ENCODE measurements around the gene RPS2. TPM values are rescaled to one million over a fixed set of nuclear protein-coding genes. Genes with fewer than 3 reads are reported as not detected.

The RPS2 gene
- total RNA-seq, 2 donors from 2014 or later, result 5,556 to 5,984 TPM

GRCh38 chr16:1983544-1984346 lies 19.1 kb upstream of the RPS2 start, which contains the start of gene GFER:
GFER (plus strand) TSS chr16:1984193; CDS start chr16:1984219, 26 bp downstream.
- H3K4me1 Mint-ChIP-seq (ENCODE audit: low read depth), result peaks cover 32% of the 10 kb centered on the region
- H3K27ac Mint-ChIP-seq, result no peak within 1 kb of the TSS
- ATAC-seq (replicated peaks in 1 of 2) (peak; percentile 85 to 91), DNase-seq (peak; percentile 86 to 88)
- H3K27me3 Mint-ChIP-seq (ENCODE audit: low read depth), result peaks cover 33% of the 10 kb centered on the region
- H3K36me3 Mint-ChIP-seq (ENCODE audit: insufficient read depth in 2 of 2), result peaks cover 0 to 4% of the 10 kb centered on the region in 2 donors
- H3K4me3 Mint-ChIP-seq, result peak within 1 kb of the TSS; percentile 85 to 89
- H3K9me3 Mint-ChIP-seq, result no peaks in the 10 kb centered on the region

- Mint-ChIP-seq H3K27me3 (ENCODE audit: low read depth) (peaks cover 28% of the 10 kb centered on the region), H3K27ac (no peak overlapping the region), H3K9me3 (no peaks in the 10 kb centered on the region), H3K36me3 (ENCODE audit: insufficient read depth in 2 of 2) (peaks cover 0 to 4% of the 10 kb centered on the region in 2 donors), H3K4me1 (ENCODE audit: low read depth) (peaks cover 32% of the 10 kb centered on the region), H3K4me3 (peak overlapping the region; percentile 85 to 89)
- no peak for DNase-seq
- no peak for ATAC-seq (replicated peaks in 1 of 2)
Measured at GRCh38 chr16:1982991-1983543, 18.4 kb upstream of the RPS2 start.

- no peak overlapping the region for H3K4me3 Mint-ChIP-seq
- no peaks in the 10 kb centered on the region for H3K9me3 Mint-ChIP-seq
- ATAC-seq (replicated peaks in 1 of 2), result no peak
- H3K4me1 Mint-ChIP-seq (ENCODE audit: low read depth), result peaks cover 32% of the 10 kb centered on the region
- no peak for DNase-seq
- no peak overlapping the region for H3K27ac Mint-ChIP-seq
- peaks cover 2 to 4% of the 10 kb centered on the region in 2 donors for H3K36me3 Mint-ChIP-seq (ENCODE audit: insufficient read depth in 2 of 2)
- H3K27me3 Mint-ChIP-seq (ENCODE audit: low read depth), result peaks cover 28% of the 10 kb centered on the region
Measured at GRCh38 chr16:1982013-1982433, 17.4 kb upstream of the RPS2 start.

GRCh38 chr16:1981398-1981836 lies 16.8 kb upstream of the RPS2 start, which contains the start of gene NOXO1:
NOXO1 (minus strand) TSS chr16:1981469; CDS start chr16:1981179, 290 bp downstream.
- Mint-ChIP-seq H3K36me3 (ENCODE audit: insufficient read depth in 2 of 2) (peaks cover 2% of the 10 kb centered on the region in 2 donors), H3K27me3 (ENCODE audit: low read depth) (peaks cover 28% of the 10 kb centered on the region), H3K27ac (no peak within 1 kb of the TSS), H3K9me3 (no peaks in the 10 kb centered on the region), H3K4me1 (ENCODE audit: low read depth) (peaks cover 32% of the 10 kb centered on the region), H3K4me3 (peak within 1 kb of the TSS in 1 of 2 donors; percentile 89)
- ATAC-seq (replicated peaks in 1 of 2) (peak in 1 of 2 donors; percentile 11), DNase-seq (no peak)

- peaks cover 0 to 2% of the 10 kb centered on the region in 2 donors for H3K36me3 Mint-ChIP-seq (ENCODE audit: insufficient read depth in 2 of 2)
- H3K4me3 Mint-ChIP-seq, result no peak overlapping the region
- DNase-seq, result no peak
- H3K9me3 Mint-ChIP-seq, result no peaks in the 10 kb centered on the region
- H3K4me1 Mint-ChIP-seq (ENCODE audit: low read depth), result peaks cover 32% of the 10 kb centered on the region
- H3K27ac Mint-ChIP-seq, result no peak overlapping the region
- H3K27me3 Mint-ChIP-seq (ENCODE audit: low read depth), result peaks cover 28% of the 10 kb centered on the region
- ATAC-seq (replicated peaks in 1 of 2), result no peak
Measured at GRCh38 chr16:1980770-1981087, 16.1 kb upstream of the RPS2 start.

- Mint-ChIP-seq H3K9me3 (no peaks in the 10 kb centered on the region), H3K4me1 (ENCODE audit: low read depth) (peaks cover 30% of the 10 kb centered on the region), H3K36me3 (ENCODE audit: insufficient read depth in 2 of 2) (peaks cover 0 to 2% of the 10 kb centered on the region in 2 donors), H3K27ac (no peak overlapping the region), H3K4me3 (no peak overlapping the region), H3K27me3 (ENCODE audit: low read depth) (peaks cover 28% of the 10 kb centered on the region)
- ATAC-seq (replicated peaks in 1 of 2) (no peak), DNase-seq (no peak)
Measured at GRCh38 chr16:1980030-1980769, 15.6 kb upstream of the RPS2 start.

GRCh38 chr16:1979271-1980029 lies 14.8 kb upstream of the RPS2 start:
- ATAC-seq (replicated peaks in 1 of 2), result no peak
- DNase-seq, result peak in 1 of 2 donors; percentile 31
- Mint-ChIP-seq H3K27me3 (ENCODE audit: low read depth) (peaks cover 28% of the 10 kb centered on the region), H3K36me3 (ENCODE audit: insufficient read depth in 2 of 2) (peaks cover 0 to 2% of the 10 kb centered on the region in 2 donors), H3K27ac (no peak overlapping the region), H3K9me3 (no peaks in the 10 kb centered on the region), H3K4me1 (ENCODE audit: low read depth) (peaks cover 23% of the 10 kb centered on the region), H3K4me3 (no peak overlapping the region)

GRCh38 chr16:1978476-1979120 lies 14.0 kb upstream of the RPS2 start:
- peaks cover 0 to 2% of the 10 kb centered on the region in 2 donors for H3K36me3 Mint-ChIP-seq (ENCODE audit: insufficient read depth in 2 of 2)
- no peaks in the 10 kb centered on the region for H3K9me3 Mint-ChIP-seq
- H3K27ac Mint-ChIP-seq, result no peak overlapping the region
- peaks cover 28% of the 10 kb centered on the region for H3K27me3 Mint-ChIP-seq (ENCODE audit: low read depth)
- H3K4me1 Mint-ChIP-seq (ENCODE audit: low read depth), result peaks cover 28% of the 10 kb centered on the region
- ATAC-seq (replicated peaks in 1 of 2) (no peak), DNase-seq (no peak)
- no peak overlapping the region for H3K4me3 Mint-ChIP-seq

- no peak overlapping the region for H3K4me3 Mint-ChIP-seq
- peaks cover 0 to 2% of the 10 kb centered on the region in 2 donors for H3K36me3 Mint-ChIP-seq (ENCODE audit: insufficient read depth in 2 of 2)
- H3K9me3 Mint-ChIP-seq, result no peaks in the 10 kb centered on the region
- peaks cover 30% of the 10 kb centered on the region for H3K4me1 Mint-ChIP-seq (ENCODE audit: low read depth)
- no peak overlapping the region for H3K27ac Mint-ChIP-seq
- H3K27me3 Mint-ChIP-seq (ENCODE audit: low read depth), result peaks cover 22% of the 10 kb centered on the region
- no peak for ATAC-seq (replicated peaks in 1 of 2)
- no peak for DNase-seq
Measured at GRCh38 chr16:1977875-1978268, 13.2 kb upstream of the RPS2 start.

- no peak for ATAC-seq (replicated peaks in 1 of 2)
Measured at GRCh38 chr16:1976951-1977874, 12.6 kb upstream of the RPS2 start.

GRCh38 chr16:1976216-1976520 lies 11.5 kb upstream of the RPS2 start:
- H3K36me3 Mint-ChIP-seq (ENCODE audit: insufficient read depth in 2 of 2), result peaks cover 4 to 6% of the 10 kb centered on the region in 2 donors
- no peaks in the 10 kb centered on the region for H3K9me3 Mint-ChIP-seq
- no peak overlapping the region for H3K4me3 Mint-ChIP-seq
- no peak for ATAC-seq (replicated peaks in 1 of 2)
- no peak overlapping the region for H3K27ac Mint-ChIP-seq
- no peak for DNase-seq
- H3K4me1 Mint-ChIP-seq (ENCODE audit: low read depth), result peaks cover 30% of the 10 kb centered on the region
- H3K27me3 Mint-ChIP-seq (ENCODE audit: low read depth), result peaks cover 5% of the 10 kb centered on the region

More at GRCh38 chr16:1976951-1977874, 12.6 kb upstream of the RPS2 start:
- Mint-ChIP-seq H3K9me3 (no peaks in the 10 kb centered on the region), H3K27ac (no peak overlapping the region), H3K4me1 (ENCODE audit: low read depth) (peaks cover 28% of the 10 kb centered on the region), H3K27me3 (ENCODE audit: low read depth) (peaks cover 15% of the 10 kb centered on the region), H3K4me3 (no peak overlapping the region), H3K36me3 (ENCODE audit: insufficient read depth in 2 of 2) (peaks cover 0 to 2% of the 10 kb centered on the region in 2 donors)
- DNase-seq, result no peak

Data from activated T-cell treated with anti-CD3 and anti-CD28 coated beads, Interleukin-2, amount 50 U/mL, for 72 hours (primary cell).